Panc1 (cell line): ENCODE results near the gene CHST8. TPM values are rescaled to one million over a fixed set of nuclear protein-coding genes. Genes with fewer than 3 reads are reported as not detected.

Experiments used
- ATAC-seq: fragments of 200-7000 bp; cut with Tn5 transposase; 2 replicates; pipeline ENCODE4 v1.9.1; 2020; ENCODE audit warnings: mild to moderate bottlenecking, moderate library complexity
- BruUV-seq: library from RNA; stranded (reverse); fragments of 400-500 nt; replicated peaks from 2 replicates; lab custom pipeline; 2021; lab: Mats Ljungman, UMichigan
- CTCF ChIA-PET: fragments of 300-600 bp; sonication (Branson Sonifier 250); formaldehyde crosslinking; loops from one replicate; lab custom pipeline; 2022; ENCODE audit warnings: antibody characterized with exemption; lab: Charles Lee
- POLR2A ChIA-PET: fragments of 300-600 bp; sonication (Branson Sonifier 250); formaldehyde crosslinking; loops from one replicate; lab custom pipeline; 2022; ENCODE audit warnings: antibody characterized with exemption; lab: Charles Lee
- DNase-seq: peaks from one replicate; pipeline ENCODE4 v3.0.0-alpha.2; 2010; ENCODE audit warnings: low read depth, low spot score
- H3K27ac ChIP-seq: 2 replicates; pipeline ENCODE4 v1.5.1; 2011; ENCODE audit warnings: mild to moderate bottlenecking, low read length, inconsistent platforms
- H3K27me3 ChIP-seq: fragments of 200-500 bp; sonication (Bioruptor generic); 2 replicates; pipeline ENCODE4 v1.6.0; 2014; ENCODE audit warnings: low read length, inconsistent platforms; ENCODE audit not compliant: control insufficient read depth, insufficient read depth
- H3K36me3 ChIP-seq: fragments of 200-500 bp; sonication (Bioruptor generic); 2 replicates; pipeline ENCODE4 v1.5.1; 2014; ENCODE audit warnings: inconsistent platforms, mild to moderate bottlenecking, low read length, moderate library complexity; ENCODE audit not compliant: control insufficient read depth, insufficient read depth
- H3K4me1 ChIP-seq: 2 replicates; pipeline ENCODE4 v1.5.1; 2011; ENCODE audit warnings: inconsistent platforms, mild to moderate bottlenecking, low read length, moderate library complexity; ENCODE audit not compliant: control insufficient read depth, insufficient read depth
- H3K4me3 ChIP-seq, 2 experiments: 2 replicates each; pipeline ENCODE4 v1.5.1; 2011 to 2012; ENCODE audit warnings: low read depth in 2 of 2, low read length in 2 of 2, mild to moderate bottlenecking in 2 of 2, inconsistent platforms in 1 of 2, moderate library complexity in 1 of 2
- H3K9me3 ChIP-seq: fragments of 200-500 bp; sonication (Bioruptor generic); 2 replicates; pipeline ENCODE4 v1.5.1; 2014; ENCODE audit warnings: low read depth, mild to moderate bottlenecking, inconsistent platforms, low read length, moderate library complexity; ENCODE audit not compliant: control insufficient read depth, insufficient read depth
- CTCF ChIP-seq: fragments of 450-650 bp; IDR thresholded peaks from 2 replicates; pipeline ENCODE4 v1.5.1; 2017; ENCODE audit warnings: mild to moderate bottlenecking
- POLR2AphosphoS5 ChIP-seq: IDR thresholded peaks from 2 replicates; pipeline ENCODE4 v1.6.1; 2012; ENCODE audit warnings: mild to moderate bottlenecking, low read depth, low read length, moderate library complexity
- REST ChIP-seq, 2 experiments: IDR thresholded peaks; 2 replicates each; pipeline ENCODE4 v1.6.1; 2011 to 2012; ENCODE audit warnings: low read depth in 2 of 2, control low read depth in 1 of 2, low read length in 1 of 2, mild to moderate bottlenecking in 1 of 2, moderate library complexity in 1 of 2; ENCODE audit not compliant: insufficient read depth in 1 of 2
- SIN3A ChIP-seq: IDR thresholded peaks from 2 replicates; pipeline ENCODE4 v1.6.1; 2012; ENCODE audit warnings: low read depth, mild to moderate bottlenecking, low read length, moderate library complexity, borderline replicate concordance; ENCODE audit not compliant: insufficient read depth
- TCF7L2 ChIP-seq: IDR thresholded peaks from 2 replicates; pipeline ENCODE4 v1.6.1; 2011; ENCODE audit warnings: mild to moderate bottlenecking, low read depth, low read length, inconsistent platforms
- in situ Hi-C: cut with HindIII; loops from 2 replicates; pipeline ENCODE4 v1.10.0; 2016; ENCODE audit warnings: low sequenced_read_pairs, low pct_unique_long_range_greater_than_20kb
- intact Hi-C: fragments of 100-400 bp; cut with micrococcal nuclease; formaldehyde crosslinking; loops from one replicate; pipeline ENCODE4 v1.10.0; 2022; ENCODE audit not compliant: unreplicated experiment
- total RNA-seq: library from RNA; stranded (reverse); gene quantifications from one replicate; pipeline ENCODE4 v1.2.1, GENCODE V29; 2021; ENCODE audit not compliant: unreplicated experiment

The CHST8 gene
- total RNA-seq, 1 experiment from 2014 or later = 0.28 TPM

- POLR2A ChIA-PET = no interaction called here
- in situ Hi-C loops (loop anchor here (10.0 kb wide), 1 partner anchor 286 kb away; no protein-coding TSS in a partner anchor), intact Hi-C loops (no loop called here)
- DNase-seq (no peak), ATAC-seq (no peak)
- H3K4me3 ChIP-seq = no peak overlapping the region
- no peak overlapping the region for H3K27ac ChIP-seq
- H3K27me3 ChIP-seq = no peaks in the 10 kb centered on the region; the same call in 1 of the 2 replicates
- no peaks in the 10 kb centered on the region for H3K9me3 ChIP-seq
- no peaks in the 10 kb centered on the region for H3K36me3 ChIP-seq
- CTCF ChIA-PET = no interaction called here
- TF ChIP-seq TCF7L2 (no peak), CTCF (no peak), REST (IDR thresholded peaks at IDR 0.05; ENCODE audit: insufficient read depth in 1 of 2, low read depth in 2 of 2, low read length in 1 of 2) (no peak), SIN3A (no peak), POLR2AphosphoS5 (no peak)
- H3K4me1 ChIP-seq = no peaks in the 10 kb centered on the region
- no TSS peak for BruUV-seq
These were observed 78.8 kb downstream of the CHST8 start for GRCh38 chr19:33700408-33701013.

GRCh38 chr19:33701565-33701964 is 79.8 kb downstream of the CHST8 start:
- ATAC-seq = no peak
- Histone ChIP-seq H3K36me3 (no peaks in the 10 kb centered on the region), H3K9me3 (no peaks in the 10 kb centered on the region), H3K27me3 (no peaks in the 10 kb centered on the region; the same call in 1 of the 2 replicates), H3K4me1 (no peaks in the 10 kb centered on the region), H3K4me3 (no peak overlapping the region), H3K27ac (no peak overlapping the region)
- in situ Hi-C loops = loop anchor here (10.0 kb wide), 1 partner anchor 287 kb away; no protein-coding TSS in a partner anchor
- CTCF ChIA-PET = no interaction called here
- POLR2A ChIA-PET = no interaction called here
- intact Hi-C loops = no loop called here
- DNase-seq = no peak
- BruUV-seq = no TSS peak
- TF ChIP-seq TCF7L2 = no peak
- no peak for TF ChIP-seq SIN3A
- TF ChIP-seq CTCF = no peak
- no peak for TF ChIP-seq REST (IDR thresholded peaks at IDR 0.05; ENCODE audit: insufficient read depth in 1 of 2, low read depth in 2 of 2, low read length in 1 of 2)
- TF ChIP-seq POLR2AphosphoS5 = no peak
